Measurements from ENCODE around the gene SPOCK2.
"Not testable (repeated sequence)": the region's sequence is repeated elsewhere in the genome, so short reads cannot be mapped to it uniquely, and the experiment has no call there.

Gene SPOCK2

GRCh38 chr10:72087969-72088888, at the start of gene SPOCK2:
TSS of gene SPOCK2 (minus strand) at chr10:72088551. CDS start at chr10:72088328, 223 bp downstream.
- peak; percentile 58 for DNase-seq

GRCh38 chr10:72137583-72137982, 49.2 kb upstream of the SPOCK2 start:
- no peak for DNase-seq

GRCh38 chr10:72136225-72136624, 47.9 kb upstream of the SPOCK2 start:
- DNase-seq: not testable (repeated sequence)

- no peak for DNase-seq
These were observed 46.7 kb upstream of the SPOCK2 start for GRCh38 chr10:72134785-72135767.

- DNase-seq: no peak
These were observed 45.2 kb upstream of the SPOCK2 start for GRCh38 chr10:72133517-72133916.

- no peak for DNase-seq
These were observed 44.5 kb upstream of the SPOCK2 start for GRCh38 chr10:72132854-72133253.

GRCh38 chr10:72127571-72127970, 39.2 kb upstream of the SPOCK2 start:
- no peak for DNase-seq

GRCh38 chr10:72126872-72127232, 38.5 kb upstream of the SPOCK2 start:
- no peak for DNase-seq

GRCh38 chr10:72126184-72126871, 38.0 kb upstream of the SPOCK2 start:
- no peak for DNase-seq

- DNase-seq: no peak
These were observed 36.6 kb upstream of the SPOCK2 start for GRCh38 chr10:72124989-72125388.

- no peak for DNase-seq
These were observed 36.0 kb upstream of the SPOCK2 start for GRCh38 chr10:72124381-72124780.

- no peak for DNase-seq
These were observed 35.3 kb upstream of the SPOCK2 start for GRCh38 chr10:72123616-72124015.

GRCh38 chr10:72122221-72122620, 33.9 kb upstream of the SPOCK2 start:
- no peak for DNase-seq

GRCh38 chr10:72121389-72121788, 33.0 kb upstream of the SPOCK2 start:
- DNase-seq: no peak

GRCh38 chr10:72116372-72116771, 28.0 kb upstream of the SPOCK2 start:
- no peak for DNase-seq

GRCh38 chr10:72114706-72115450, 26.5 kb upstream of the SPOCK2 start:
- no peak for DNase-seq

GRCh38 chr10:72110673-72111401, 22.5 kb upstream of the SPOCK2 start:
- DNase-seq: no peak

- no peak for DNase-seq
These were observed 21.3 kb upstream of the SPOCK2 start for GRCh38 chr10:72109636-72110157.

- no peak for DNase-seq
These were observed 20.7 kb upstream of the SPOCK2 start for GRCh38 chr10:72108830-72109635.

- DNase-seq: not testable (repeated sequence)
These were observed 19.6 kb upstream of the SPOCK2 start for GRCh38 chr10:72108004-72108370.
